ENCODE data around the gene LHFPL2. TPM values are rescaled to one million over a fixed set of nuclear protein-coding genes. Genes with fewer than 3 reads are reported as not detected.
A peak's percentile ranks its signal among the peaks of the same experiment; 100 is the strongest.

LHFPL2 gene
- total and polyA plus RNA-seq, 9 of the 15 experiments (the other 6 are each of a cell fraction or from before 2014, with no cell fraction given), result 1.0 to 6.6 (median 4.6) TPM

- TF ChIP-seq, protein P1, sequence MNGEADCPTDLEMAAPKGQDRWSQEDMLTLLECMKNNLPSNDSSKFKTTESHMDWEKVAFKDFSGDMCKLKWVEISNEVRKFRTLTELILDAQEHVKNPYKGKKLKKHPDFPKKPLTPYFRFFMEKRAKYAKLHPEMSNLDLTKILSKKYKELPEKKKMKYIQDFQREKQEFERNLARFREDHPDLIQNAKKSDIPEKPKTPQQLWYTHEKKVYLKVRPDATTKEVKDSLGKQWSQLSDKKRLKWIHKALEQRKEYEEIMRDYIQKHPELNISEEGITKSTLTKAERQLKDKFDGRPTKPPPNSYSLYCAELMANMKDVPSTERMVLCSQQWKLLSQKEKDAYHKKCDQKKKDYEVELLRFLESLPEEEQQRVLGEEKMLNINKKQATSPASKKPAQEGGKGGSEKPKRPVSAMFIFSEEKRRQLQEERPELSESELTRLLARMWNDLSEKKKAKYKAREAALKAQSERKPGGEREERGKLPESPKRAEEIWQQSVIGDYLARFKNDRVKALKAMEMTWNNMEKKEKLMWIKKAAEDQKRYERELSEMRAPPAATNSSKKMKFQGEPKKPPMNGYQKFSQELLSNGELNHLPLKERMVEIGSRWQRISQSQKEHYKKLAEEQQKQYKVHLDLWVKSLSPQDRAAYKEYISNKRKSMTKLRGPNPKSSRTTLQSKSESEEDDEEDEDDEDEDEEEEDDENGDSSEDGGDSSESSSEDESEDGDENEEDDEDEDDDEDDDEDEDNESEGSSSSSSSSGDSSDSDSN (IDR thresholded peaks at IDR 0.05; ENCODE audit: borderline replicate concordance in 1 of 2, low read depth in 2 of 2, low read length in 2 of 2), result no peak
- TF ChIP-seq ZNF586 (CRISPR knock-in tag; conservative IDR thresholded peaks at IDR 0.05), result no peak
- TF ChIP-seq CREM (IDR thresholded peaks at IDR 0.05; ENCODE audit: low read depth), result peak; percentile 64
- no peak for TF ChIP-seq USF2 (CRISPR knock-in tag; IDR thresholded peaks at IDR 0.05)
- no peak for TF ChIP-seq DNMT1 (IDR thresholded peaks at IDR 0.05)
- TF ChIP-seq ZNF79 (CRISPR knock-in tag; IDR thresholded peaks at IDR 0.05; ENCODE audit: low read depth), result no peak
- peak; percentile 99 for TF ChIP-seq HDAC2 (IDR thresholded peaks at IDR 0.05)
- peak; percentile 62; the same call in 1 of the 2 replicates for TF ChIP-seq ESRRA (IDR thresholded peaks at IDR 0.05; ENCODE audit: borderline replicate concordance, low read depth)
- peak in 1 of 2 experiments; percentile 46; a peak in 1 of 4 replicates for TF ChIP-seq MLLT1 (IDR thresholded peaks at IDR 0.05)
- no peak for TF ChIP-seq CEBPG (CRISPR knock-in tag; IDR thresholded peaks at IDR 0.05)
- no peak for TF ChIP-seq CEBPG (tag; conservative IDR thresholded peaks at IDR 0.05 in 1 of 2, IDR thresholded peaks at IDR 0.05 in 1 of 2)
- TF ChIP-seq PBX2 (CRISPR knock-in tag; IDR thresholded peaks at IDR 0.05; ENCODE audit: low read depth), result no peak
- 0 out of 2 replicates have a peak, but pooled peaks have one; percentile 42 for TF ChIP-seq PBX2 (tag; conservative IDR thresholded peaks at IDR 0.05; ENCODE audit: low read depth)
- TF ChIP-seq NELFE (IDR thresholded peaks at IDR 0.05; ENCODE audit: insufficient read depth, insufficient read length), result no peak
- TF ChIP-seq TEAD1 (CRISPR knock-in tag; IDR thresholded peaks at IDR 0.05), result no peak; a peak in 1 of 4 replicates
- TF ChIP-seq ARID2 (IDR thresholded peaks at IDR 0.05), result no peak
- TF ChIP-seq KLF6 (CRISPR knock-in tag; IDR thresholded peaks at IDR 0.05; ENCODE audit: borderline replicate concordance), result no peak
- TF ChIP-seq MNT (conservative IDR thresholded peaks at IDR 0.05), result peak in 1 of 2 experiments; percentile 72; a peak in 2 of 4 replicates
Measured at GRCh38 chr5:78587775-78588291, 60.7 kb downstream of the LHFPL2 start (continued).

Data from K562 (cell line).